Mesendoderm (in vitro differentiated cells): ENCODE data around the gene STOM.
A peak's percentile ranks its signal among the peaks of the same experiment; 100 is the strongest.

ENCODE experiments used
- DNase-seq: peaks from one replicate; pipeline ENCODE4 v3.0.0; 2013
- H2AK5ac ChIP-seq: 2 replicates; pipeline ENCODE4 v1.6.1; 2013; ENCODE audit warnings: low read length, inconsistent platforms
- H2BK120ac ChIP-seq: 2 replicates; pipeline ENCODE4 v1.6.1; 2013; ENCODE audit warnings: low read depth, mild to moderate bottlenecking, low read length, moderate library complexity, mixed read lengths
- H2BK15ac ChIP-seq: replicated peaks from 2 replicates; pipeline ENCODE4 v1.6.1; 2013; ENCODE audit warnings: low read depth, mild to moderate bottlenecking, moderate library complexity
- H2BK5ac ChIP-seq: 2 replicates; pipeline ENCODE4 v1.6.1; 2013; ENCODE audit warnings: low read length, inconsistent platforms
- H3K18ac ChIP-seq: 2 replicates; pipeline ENCODE4 v1.6.1; 2013; ENCODE audit warnings: mild to moderate bottlenecking, low read length, mixed read lengths
- H3K23ac ChIP-seq: one replicate; pipeline ENCODE4 v1.6.1; 2013; ENCODE audit warnings: low read length
- H3K27ac ChIP-seq: 2 replicates; pipeline ENCODE4 v1.5.1; 2013; ENCODE audit warnings: low read depth, mild to moderate bottlenecking, inconsistent platforms, low read length, moderate library complexity
- H3K27me3 ChIP-seq: 2 replicates; pipeline ENCODE4 v1.6.1; 2013; ENCODE audit warnings: low read length, control low read depth, mild to moderate bottlenecking, inconsistent platforms; ENCODE audit not compliant: insufficient read depth, poor library complexity
- H3K36me3 ChIP-seq: 2 replicates; pipeline ENCODE4 v1.6.1; 2013; ENCODE audit warnings: low read length, inconsistent platforms; ENCODE audit not compliant: control insufficient read depth, insufficient read depth
- H3K4ac ChIP-seq: one replicate; pipeline ENCODE4 v1.6.1; 2013; ENCODE audit warnings: low read depth, mild to moderate bottlenecking, low read length, moderate library complexity
- H3K4me1 ChIP-seq: 2 replicates; pipeline ENCODE4 v1.6.1; 2013; ENCODE audit warnings: low read depth, low read length, inconsistent platforms; ENCODE audit not compliant: control insufficient read depth
- H3K4me2 ChIP-seq: 2 replicates; pipeline ENCODE4 v1.6.1; 2013; ENCODE audit warnings: low read length
- H3K4me3 ChIP-seq: 2 replicates; pipeline ENCODE4 v1.5.1; 2013; ENCODE audit warnings: mild to moderate bottlenecking, low read length
- H3K56ac ChIP-seq: one replicate; pipeline ENCODE4 v1.6.1; 2013; ENCODE audit warnings: low read length
- H3K79me1 ChIP-seq: 2 replicates; pipeline ENCODE4 v1.6.1; 2013; ENCODE audit warnings: low read length, inconsistent platforms
- H3K79me2 ChIP-seq: 2 replicates; pipeline ENCODE4 v1.6.1; 2013; ENCODE audit warnings: mild to moderate bottlenecking, low read length; ENCODE audit not compliant: control insufficient read depth, insufficient read depth
- H3K9ac ChIP-seq: 2 replicates; pipeline ENCODE4 v1.6.1; 2013; ENCODE audit warnings: low read length, inconsistent platforms
- H4K5ac ChIP-seq: one replicate; pipeline ENCODE4 v1.6.1; 2013; ENCODE audit warnings: low read length
- H4K8ac ChIP-seq: one replicate; pipeline ENCODE4 v1.6.1; 2013; ENCODE audit warnings: low read depth, mild to moderate bottlenecking, control low read depth, low read length, moderate library complexity
- whole genome bisulfite sequencing: extraction: QIAGEN DNeasy Blood & Tissue Kit; methylation state at CpG from one replicate; pipeline ENCODE4 v1.1.7; 2013; ENCODE audit warnings: low lambda C conversion rate, missing lambda C conversion rate; ENCODE audit not compliant: insufficient coverage; ENCODE audit errors: extremely low coverage; 5-methylcytosine and 5-hydroxymethylcytosine counted together

STOM gene

GRCh38 chr9:121368138-121368522, 1.9 kb downstream of the STOM start:
- Histone ChIP-seq H2BK120ac (no peak overlapping the region), H3K18ac (no peak overlapping the region), H2AK5ac (no peak overlapping the region), H3K27ac (no peak overlapping the region), H4K5ac (no peak overlapping the region), H3K9ac (no peak overlapping the region), H4K8ac (no peak overlapping the region), H3K4me1 (peaks cover 3% of the 10 kb centered on the region), H3K79me1 (no peaks in the 10 kb centered on the region), H3K4me3 (no peak overlapping the region), H2BK15ac (no peak overlapping the region), H3K36me3 (no peaks in the 10 kb centered on the region), H3K23ac (no peak overlapping the region), H3K56ac (no peak overlapping the region), H3K4me2 (no peak overlapping the region), H3K79me2 (no peaks in the 10 kb centered on the region), H3K27me3 (no peaks in the 10 kb centered on the region), H2BK5ac (no peak overlapping the region), H3K4ac (no peak overlapping the region)
- no CpG with 5 or more reads among the region's 1 CpG for WGBS
- DNase-seq: peak; percentile 56

- Histone ChIP-seq H3K4ac (no peak overlapping the region), H3K23ac (no peak overlapping the region), H3K4me3 (no peak overlapping the region), H2BK120ac (no peak overlapping the region), H3K9ac (no peak overlapping the region), H4K8ac (no peak overlapping the region), H2BK15ac (no peak overlapping the region), H4K5ac (no peak overlapping the region), H2BK5ac (no peak overlapping the region), H3K56ac (peak overlapping the region; percentile 42), H3K36me3 (no peaks in the 10 kb centered on the region), H3K79me2 (no peaks in the 10 kb centered on the region), H3K4me1 (peaks cover 3% of the 10 kb centered on the region), H3K27ac (peak overlapping the region; percentile 41), H3K4me2 (no peak overlapping the region), H2AK5ac (no peak overlapping the region), H3K18ac (peak overlapping the region; percentile 51), H3K27me3 (no peaks in the 10 kb centered on the region), H3K79me1 (no peaks in the 10 kb centered on the region)
- WGBS: no CpG with 5 or more reads among the region's 4 CpGs
- DNase-seq: peak; percentile 56
Measured at GRCh38 chr9:121367306-121368137, 2.5 kb downstream of the STOM start.

GRCh38 chr9:121366611-121367192, 3.3 kb downstream of the STOM start:
- Histone ChIP-seq H3K27me3 (no peaks in the 10 kb centered on the region), H3K27ac (no peak overlapping the region), H3K79me1 (no peaks in the 10 kb centered on the region), H3K36me3 (no peaks in the 10 kb centered on the region), H3K4ac (no peak overlapping the region), H3K9ac (no peak overlapping the region), H2BK15ac (no peak overlapping the region), H3K4me1 (peaks cover 3% of the 10 kb centered on the region), H3K56ac (no peak overlapping the region), H2AK5ac (no peak overlapping the region), H2BK120ac (no peak overlapping the region), H3K4me3 (no peak overlapping the region), H3K4me2 (no peak overlapping the region), H3K18ac (no peak overlapping the region), H3K79me2 (no peaks in the 10 kb centered on the region), H4K5ac (no peak overlapping the region), H4K8ac (no peak overlapping the region), H2BK5ac (no peak overlapping the region), H3K23ac (no peak overlapping the region)
- no peak for DNase-seq
- no CpG with 5 or more reads among the region's 5 CpGs for WGBS

GRCh38 chr9:121365564-121365963, 4.5 kb downstream of the STOM start:
- no peaks in the 10 kb centered on the region for H3K79me1 ChIP-seq
- H3K23ac ChIP-seq: no peak overlapping the region
- H2BK120ac ChIP-seq: no peak overlapping the region
- H2BK5ac ChIP-seq: no peak overlapping the region
- no CpG with 5 or more reads among the region's 2 CpGs for WGBS
- no peak overlapping the region for H3K27ac ChIP-seq
- no peaks in the 10 kb centered on the region for H3K36me3 ChIP-seq
- no peak overlapping the region for H3K4ac ChIP-seq
- no peak overlapping the region for H3K18ac ChIP-seq
- no peak overlapping the region for H2AK5ac ChIP-seq
- no peak overlapping the region for H3K56ac ChIP-seq
- H3K4me1 ChIP-seq: peaks cover 3% of the 10 kb centered on the region
- H3K4me2 ChIP-seq: no peak overlapping the region
- no peak overlapping the region for H4K8ac ChIP-seq
- H4K5ac ChIP-seq: no peak overlapping the region
- no peaks in the 10 kb centered on the region for H3K79me2 ChIP-seq
- DNase-seq: no peak
- H3K4me3 ChIP-seq: no peak overlapping the region
- no peak overlapping the region for H3K9ac ChIP-seq
- no peak overlapping the region for H2BK15ac ChIP-seq
- no peaks in the 10 kb centered on the region for H3K27me3 ChIP-seq

- Histone ChIP-seq H2BK120ac (no peak overlapping the region), H2AK5ac (no peak overlapping the region), H3K56ac (no peak overlapping the region), H3K18ac (no peak overlapping the region), H3K4me3 (no peak overlapping the region), H3K4ac (no peak overlapping the region), H3K4me2 (no peak overlapping the region), H3K23ac (no peak overlapping the region), H3K79me2 (no peaks in the 10 kb centered on the region), H3K27me3 (no peaks in the 10 kb centered on the region), H3K27ac (no peak overlapping the region), H2BK15ac (no peak overlapping the region), H2BK5ac (no peak overlapping the region), H3K36me3 (no peaks in the 10 kb centered on the region), H4K8ac (no peak overlapping the region), H3K9ac (no peak overlapping the region), H3K79me1 (no peaks in the 10 kb centered on the region), H3K4me1 (peaks cover 3% of the 10 kb centered on the region), H4K5ac (no peak overlapping the region)
- no peak for DNase-seq
Measured at GRCh38 chr9:121364886-121365285, 5.2 kb downstream of the STOM start.
